ENCODE results near the gene KCTD1. TPM values are rescaled to one million over a fixed set of nuclear protein-coding genes. Genes with fewer than 3 reads are reported as not detected.

KCTD1 gene
- total RNA-seq, 2 experiments from 2014 or later: 3.4 to 4.2 TPM

DNA sequence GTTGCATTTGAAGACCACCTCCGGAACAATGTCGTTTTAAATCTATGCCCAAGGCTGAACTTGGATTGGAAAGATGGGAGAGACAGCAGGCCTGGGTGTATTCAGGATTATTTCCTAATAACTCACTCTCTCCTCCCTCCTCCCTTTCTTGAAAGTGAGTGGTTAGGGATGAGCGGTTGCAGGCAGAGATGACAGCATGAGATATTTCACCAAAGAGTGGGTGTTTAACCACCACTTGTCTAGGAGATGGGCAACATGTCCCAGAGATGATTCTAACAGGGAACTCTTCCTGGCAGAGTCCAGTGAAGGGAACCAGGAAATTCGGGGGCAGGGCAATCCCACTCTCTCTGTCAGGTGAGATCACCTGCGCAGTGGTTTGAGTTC lies 123.2 kb downstream of the KCTD1 start:
- Mint-ChIP-seq H3K36me3 (no peaks in the 10 kb centered on the region), H3K4me3 (no peak overlapping the region), H3K9me3 (no peaks in the 10 kb centered on the region), H3K4me1 (no peaks in the 10 kb centered on the region), H3K27me3 (no peaks in the 10 kb centered on the region), H3K27ac (no peak overlapping the region)
- no peak for DNase-seq

DNA sequence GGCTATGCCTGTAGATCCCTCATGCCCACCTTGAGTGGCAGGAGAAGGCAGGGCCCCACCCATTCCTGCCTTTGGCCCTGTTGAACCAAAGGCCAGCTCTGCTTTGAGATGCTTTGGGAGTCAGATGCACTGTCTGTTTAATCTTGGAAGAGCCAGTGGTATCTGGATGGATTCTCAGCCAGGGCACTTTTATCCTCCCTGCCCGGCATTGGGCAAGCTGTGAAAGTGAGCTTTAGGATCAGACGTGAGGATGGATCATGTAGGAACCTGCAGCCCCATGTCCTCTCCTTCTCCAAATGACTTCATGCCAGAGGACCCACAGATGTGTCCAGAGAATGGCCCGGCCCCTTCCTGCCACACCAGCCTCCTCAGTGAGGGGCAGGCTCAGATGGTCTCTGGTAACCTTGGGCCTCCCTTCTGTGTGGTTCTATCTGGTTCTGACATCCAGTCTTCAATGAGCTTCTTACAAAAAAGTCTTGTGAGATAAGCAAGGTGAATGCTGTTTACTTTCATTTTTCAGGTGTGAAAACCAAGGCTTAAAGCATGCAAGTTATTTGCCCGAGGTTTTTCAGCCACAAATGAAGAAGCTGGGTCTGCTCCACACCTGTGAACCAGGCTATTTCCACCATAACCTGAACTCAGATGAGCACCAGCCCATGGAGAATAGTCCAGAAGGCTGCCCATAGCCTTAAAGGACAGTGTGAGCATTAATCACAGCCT lies 123.8 kb downstream of the KCTD1 start:
- Mint-ChIP-seq H3K4me1 (no peaks in the 10 kb centered on the region), H3K27me3 (no peaks in the 10 kb centered on the region), H3K4me3 (no peak overlapping the region), H3K9me3 (no peaks in the 10 kb centered on the region), H3K36me3 (no peaks in the 10 kb centered on the region), H3K27ac (no peak overlapping the region)
- no peak for DNase-seq

DNA sequence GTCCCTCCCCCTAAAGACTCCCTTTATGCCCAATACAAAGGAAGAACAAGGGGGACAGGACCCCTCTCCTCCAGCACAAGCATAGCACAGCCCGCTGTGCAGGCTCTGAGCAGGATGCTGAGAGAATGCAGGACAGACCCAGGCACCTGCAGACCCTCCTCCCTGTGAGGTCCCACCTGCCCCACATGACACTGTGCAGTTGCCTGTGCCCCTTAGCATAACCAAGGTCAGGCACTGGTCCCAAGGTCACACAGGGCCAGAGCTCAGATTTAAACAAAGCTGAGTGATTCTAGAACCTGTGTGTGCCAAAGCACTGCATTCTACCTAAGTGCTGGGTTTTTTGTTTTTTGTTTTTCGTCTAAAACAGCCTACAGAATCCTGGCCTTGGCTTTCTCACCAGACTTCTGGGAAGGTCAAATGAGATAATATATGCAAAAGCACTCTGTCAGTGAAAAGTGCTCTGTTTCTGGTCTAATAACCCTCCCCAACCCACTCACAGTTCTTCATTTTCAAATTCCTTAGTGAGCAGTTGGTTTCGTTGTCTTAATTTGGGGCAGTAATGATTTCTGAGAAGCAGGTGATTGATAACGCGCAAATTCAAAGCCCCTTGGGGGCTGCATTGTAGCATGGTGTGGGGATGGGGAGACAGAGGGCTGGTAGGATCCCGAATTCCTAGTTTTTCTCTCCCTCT lies 125.7 kb downstream of the KCTD1 start:
- Mint-ChIP-seq H3K27ac (no peak overlapping the region), H3K4me3 (no peak overlapping the region), H3K36me3 (no peaks in the 10 kb centered on the region), H3K9me3 (no peaks in the 10 kb centered on the region), H3K27me3 (no peaks in the 10 kb centered on the region), H3K4me1 (no peaks in the 10 kb centered on the region)
- DNase-seq: no peak

DNA sequence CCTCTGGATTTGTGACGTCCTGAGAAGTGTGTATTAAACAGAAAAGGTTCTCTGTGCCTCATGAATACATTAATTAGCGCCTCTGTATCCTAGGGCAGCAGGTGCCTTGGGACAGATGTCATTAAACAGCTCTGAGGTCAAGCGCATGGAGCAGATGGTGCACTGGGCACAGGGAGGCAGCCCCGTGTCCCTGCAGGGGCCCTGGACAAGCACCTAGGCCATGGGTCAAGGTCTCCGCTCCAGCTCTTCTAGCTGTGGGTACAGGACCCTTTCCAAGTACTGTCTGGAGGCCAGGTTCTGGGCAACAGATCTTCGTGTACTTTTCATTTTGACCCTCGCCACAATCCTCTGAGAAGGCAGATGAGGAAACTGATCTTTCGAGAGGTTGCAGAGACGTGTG lies 126.4 kb downstream of the KCTD1 start:
- H3K9me3 Mint-ChIP-seq: no peaks in the 10 kb centered on the region
- H3K4me3 Mint-ChIP-seq: no peak overlapping the region
- H3K4me1 Mint-ChIP-seq: no peaks in the 10 kb centered on the region
- no peak overlapping the region for H3K27ac Mint-ChIP-seq
- H3K36me3 Mint-ChIP-seq: no peaks in the 10 kb centered on the region
- DNase-seq: no peak
- H3K27me3 Mint-ChIP-seq: no peaks in the 10 kb centered on the region

DNA sequence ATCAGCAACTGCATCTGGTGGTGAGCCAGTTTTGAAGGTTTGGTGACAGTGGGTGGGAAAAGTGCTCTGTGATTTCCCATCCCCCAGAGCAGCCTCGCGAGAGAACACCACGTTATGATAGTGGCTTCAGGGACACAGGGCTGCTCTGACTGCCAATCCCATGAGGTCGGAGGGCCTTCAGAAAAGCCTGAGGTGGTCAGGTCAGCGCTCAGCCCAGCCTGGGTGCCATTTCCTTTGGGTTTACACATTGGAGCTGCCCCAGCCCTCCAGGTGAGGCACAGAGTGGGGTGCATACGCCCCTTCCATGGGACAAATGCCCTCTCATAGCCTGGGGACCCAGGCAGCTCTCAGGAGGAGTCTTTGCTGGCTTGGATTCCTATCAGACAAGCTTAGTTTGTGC lies 126.8 kb downstream of the KCTD1 start:
- Mint-ChIP-seq H3K36me3 (no peaks in the 10 kb centered on the region), H3K4me1 (no peaks in the 10 kb centered on the region), H3K27me3 (no peaks in the 10 kb centered on the region), H3K9me3 (no peaks in the 10 kb centered on the region), H3K27ac (no peak overlapping the region), H3K4me3 (no peak overlapping the region)
- DNase-seq: no peak

DNA sequence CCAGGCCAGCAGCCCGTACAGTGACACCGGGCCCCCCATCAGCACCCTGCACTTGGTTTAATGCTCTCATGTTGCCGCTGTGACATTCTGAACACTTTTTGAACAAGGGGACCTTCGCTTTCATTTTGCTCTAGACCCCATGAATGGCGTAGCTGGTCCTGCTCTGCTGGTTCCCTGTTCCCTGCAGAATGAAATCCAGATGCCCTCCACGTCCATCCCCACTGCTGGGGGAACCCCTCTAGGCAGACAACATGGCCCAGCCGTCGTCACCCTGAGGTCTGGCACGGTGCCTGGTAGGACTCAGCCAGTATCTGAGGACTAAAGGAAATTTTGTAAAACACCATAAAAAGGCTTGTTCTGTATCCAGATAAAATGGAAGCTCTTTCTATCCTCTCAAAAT lies 128.6 kb downstream of the KCTD1 start:
- DNase-seq: no peak
- Mint-ChIP-seq H3K9me3 (no peaks in the 10 kb centered on the region), H3K36me3 (no peaks in the 10 kb centered on the region), H3K27me3 (no peaks in the 10 kb centered on the region), H3K4me3 (no peak overlapping the region), H3K4me1 (no peaks in the 10 kb centered on the region), H3K27ac (no peak overlapping the region)

DNA sequence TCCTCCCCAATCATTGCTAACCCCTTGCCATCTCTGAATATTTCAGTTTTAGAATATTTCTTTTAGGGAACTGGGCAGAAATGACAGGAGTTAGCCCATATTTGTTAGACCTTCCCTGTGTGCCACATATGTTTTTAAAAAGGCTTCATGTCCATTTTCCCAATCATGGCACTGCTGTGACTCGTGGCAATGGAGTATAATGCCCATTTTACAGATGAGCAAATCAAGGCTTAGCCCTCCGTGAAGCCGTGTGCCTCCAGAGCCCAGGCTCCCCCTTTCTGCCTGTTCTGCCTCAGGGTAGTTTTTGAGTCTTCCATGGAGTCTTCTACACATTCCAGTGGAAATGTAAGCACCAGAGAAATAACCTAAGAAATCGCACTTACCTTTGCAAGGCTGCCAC lies 130.1 kb downstream of the KCTD1 start:
- H3K36me3 Mint-ChIP-seq: no peaks in the 10 kb centered on the region
- no peak for DNase-seq
- no peaks in the 10 kb centered on the region for H3K9me3 Mint-ChIP-seq
- no peak overlapping the region for H3K27ac Mint-ChIP-seq
- no peaks in the 10 kb centered on the region for H3K4me1 Mint-ChIP-seq
- no peaks in the 10 kb centered on the region for H3K27me3 Mint-ChIP-seq
- no peak overlapping the region for H3K4me3 Mint-ChIP-seq

DNA sequence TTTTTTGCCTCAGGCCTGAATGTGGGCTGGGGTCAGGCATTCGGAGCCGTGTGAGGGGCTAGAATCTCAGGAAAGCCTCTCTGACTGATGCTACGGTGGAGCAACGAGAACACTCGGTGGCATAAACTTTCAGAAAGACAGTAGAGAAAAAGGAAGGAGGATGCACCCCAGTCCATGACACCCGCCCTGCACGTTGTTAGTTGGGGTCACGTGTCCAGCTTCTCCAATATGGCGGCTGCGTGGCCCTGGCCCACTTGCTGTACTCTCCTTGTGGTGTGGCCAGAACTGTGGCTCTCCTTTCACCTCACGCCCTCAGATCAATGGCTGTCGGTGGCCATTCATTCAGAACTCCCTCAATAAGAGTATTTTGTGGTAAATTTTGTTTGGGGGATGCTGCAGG lies 131.2 kb downstream of the KCTD1 start:
- no peaks in the 10 kb centered on the region for H3K27me3 Mint-ChIP-seq
- DNase-seq: no peak
- H3K27ac Mint-ChIP-seq: no peak overlapping the region
- no peaks in the 10 kb centered on the region for H3K4me1 Mint-ChIP-seq
- H3K9me3 Mint-ChIP-seq: no peaks in the 10 kb centered on the region
- H3K36me3 Mint-ChIP-seq: no peaks in the 10 kb centered on the region
- no peak overlapping the region for H3K4me3 Mint-ChIP-seq

DNA sequence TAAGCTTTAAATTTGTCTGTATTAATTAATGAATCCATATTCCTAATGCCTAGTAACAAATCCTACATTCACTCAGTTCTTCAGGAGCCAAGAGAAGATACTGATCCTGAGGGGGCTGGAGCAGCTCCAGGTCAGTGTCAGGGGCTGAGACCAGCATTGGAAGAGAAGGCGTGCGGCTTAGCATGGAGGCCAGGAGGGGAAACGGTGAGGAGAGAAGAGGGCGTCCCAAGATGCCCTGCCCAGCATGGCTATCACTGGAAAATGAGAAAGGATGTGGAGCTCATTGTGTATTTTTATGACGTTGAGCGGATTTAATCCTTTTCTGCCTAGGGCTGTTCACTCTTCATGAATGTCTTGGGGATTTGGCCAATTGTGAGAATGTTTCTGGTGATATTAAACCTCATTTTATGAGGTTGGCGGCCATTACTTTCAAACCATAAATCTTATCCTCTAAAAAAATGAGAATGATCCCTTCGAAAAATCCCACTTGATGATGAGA lies 131.7 kb downstream of the KCTD1 start:
- DNase-seq: no peak
- Mint-ChIP-seq H3K9me3 (no peaks in the 10 kb centered on the region), H3K36me3 (no peaks in the 10 kb centered on the region), H3K4me1 (no peaks in the 10 kb centered on the region), H3K27me3 (no peaks in the 10 kb centered on the region), H3K4me3 (no peak overlapping the region), H3K27ac (no peak overlapping the region)

DNA sequence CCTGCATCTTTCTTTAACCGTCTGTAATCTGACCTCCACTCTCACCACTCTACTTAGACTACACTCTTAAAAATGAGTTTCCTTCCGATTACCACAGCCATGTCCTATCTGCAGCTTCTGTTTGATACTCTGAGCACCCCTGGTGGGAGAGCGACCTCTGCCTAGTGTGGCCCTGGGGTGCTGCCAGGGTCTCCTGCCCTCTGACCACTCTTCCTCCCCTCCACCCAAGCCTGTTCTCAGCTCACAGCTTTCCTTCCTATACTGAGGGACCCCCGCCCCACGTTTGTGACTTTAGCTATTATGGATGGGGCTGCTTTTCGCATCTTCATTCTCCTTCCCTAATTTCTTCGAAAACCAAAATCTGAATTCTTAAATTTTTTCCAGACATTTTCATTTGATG lies 132.7 kb downstream of the KCTD1 start:
- H3K9me3 Mint-ChIP-seq: no peaks in the 10 kb centered on the region
- DNase-seq: no peak

DNA sequence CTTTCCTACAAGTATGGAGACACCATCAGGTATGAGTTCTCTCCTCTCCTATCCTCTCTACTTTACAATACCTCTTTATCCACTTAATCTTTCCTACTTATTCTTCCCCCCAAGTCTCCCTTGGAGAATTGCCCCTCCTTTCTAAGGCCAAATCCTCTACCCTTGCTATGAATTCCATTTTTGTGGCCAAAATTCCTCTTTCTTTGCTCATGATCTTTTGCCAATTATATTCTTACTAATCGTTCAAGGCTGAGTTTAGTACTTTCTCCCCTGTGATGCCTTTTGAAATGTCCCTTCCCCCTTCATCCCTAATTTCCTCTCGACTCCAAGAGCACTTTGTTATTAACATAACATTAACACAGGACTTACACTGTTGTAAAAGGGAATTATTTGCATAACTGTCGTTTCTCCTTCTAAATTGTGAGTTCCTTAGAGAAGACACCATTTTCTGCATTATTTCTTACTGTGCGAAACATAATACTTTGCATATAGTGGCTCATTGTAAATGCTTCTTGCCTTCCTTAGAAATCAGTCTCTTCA lies 133.4 kb downstream of the KCTD1 start:
- Mint-ChIP-seq H3K36me3 (no peaks in the 10 kb centered on the region), H3K27me3 (no peaks in the 10 kb centered on the region), H3K4me1 (no peaks in the 10 kb centered on the region), H3K4me3 (no peak overlapping the region), H3K9me3 (no peaks in the 10 kb centered on the region), H3K27ac (no peak overlapping the region)
- DNase-seq: no peak

More for the DNA sequence above, 132.7 kb downstream of the KCTD1 start:
- H3K36me3 Mint-ChIP-seq: no peaks in the 10 kb centered on the region
- H3K27me3 Mint-ChIP-seq: no peaks in the 10 kb centered on the region
- H3K4me1 Mint-ChIP-seq: no peaks in the 10 kb centered on the region
- H3K4me3 Mint-ChIP-seq: no peak overlapping the region
- no peak overlapping the region for H3K27ac Mint-ChIP-seq

DNA sequence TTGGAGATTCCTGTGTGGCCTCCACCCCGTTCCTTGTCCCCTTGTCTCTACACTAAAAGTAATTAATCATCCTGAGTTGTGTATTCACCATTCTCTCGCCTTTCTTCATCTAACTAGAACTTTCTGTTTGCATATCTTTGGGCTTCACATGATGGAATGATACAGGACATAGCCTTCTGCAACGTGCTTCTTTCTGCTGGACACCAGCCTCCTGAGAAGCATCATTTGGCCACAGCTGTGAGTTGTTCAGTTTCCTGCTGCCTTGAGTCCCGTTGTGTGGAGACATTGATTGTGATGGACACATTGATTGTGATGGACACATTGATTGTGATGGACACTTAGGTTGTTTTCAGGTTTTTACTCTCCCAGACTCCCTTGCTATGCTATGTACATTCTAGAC lies 139.3 kb downstream of the KCTD1 start:
- Mint-ChIP-seq H3K36me3 (no peaks in the 10 kb centered on the region), H3K9me3 (no peaks in the 10 kb centered on the region), H3K4me1 (no peaks in the 10 kb centered on the region), H3K4me3 (no peak overlapping the region), H3K27me3 (no peaks in the 10 kb centered on the region), H3K27ac (no peak overlapping the region)
- no peak for DNase-seq

DNA sequence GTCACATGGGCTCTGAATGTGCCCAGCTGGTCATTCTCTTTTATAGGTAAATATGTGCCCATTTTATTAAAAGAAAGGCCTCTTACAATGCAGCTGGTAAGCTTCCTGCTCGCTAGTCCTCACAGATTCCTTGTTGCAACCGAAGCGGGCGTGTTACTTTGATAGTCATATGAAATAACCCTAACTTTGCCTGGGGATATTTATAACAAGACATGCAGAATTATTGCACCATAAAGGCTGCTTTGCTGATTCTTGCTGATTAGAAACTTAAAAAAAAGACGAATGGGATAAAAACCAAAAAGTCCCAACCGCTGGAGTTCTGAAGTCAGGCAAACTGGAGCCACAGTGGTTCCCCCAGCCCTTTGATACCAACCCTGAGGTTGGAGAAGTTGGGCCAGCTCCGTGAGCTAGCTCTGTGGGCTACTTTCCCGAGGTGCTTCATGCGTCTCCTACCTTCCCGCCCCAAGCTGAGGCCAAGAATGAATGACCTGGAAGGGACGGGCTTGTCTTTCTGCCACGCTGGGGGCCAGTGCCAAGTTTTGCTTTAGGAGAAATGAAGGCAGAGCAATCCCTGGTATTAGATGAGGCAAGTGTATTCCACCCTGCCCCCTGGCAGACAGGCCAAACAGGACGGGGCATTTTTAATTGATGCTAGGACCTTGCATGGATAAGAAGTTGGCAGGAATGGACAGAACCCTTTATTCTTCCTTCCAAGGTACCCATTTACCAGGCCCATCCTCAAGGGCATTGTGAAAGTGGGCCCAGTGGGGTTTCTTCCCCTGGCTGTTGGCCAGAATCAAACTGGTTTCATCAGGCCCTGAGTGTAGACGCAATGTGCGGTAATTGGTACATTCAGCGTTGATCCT lies 140.4 kb downstream of the KCTD1 start:
- DNase-seq: no peak
- Mint-ChIP-seq H3K4me1 (no peaks in the 10 kb centered on the region), H3K36me3 (no peaks in the 10 kb centered on the region), H3K4me3 (no peak overlapping the region), H3K27ac (no peak overlapping the region), H3K27me3 (no peaks in the 10 kb centered on the region), H3K9me3 (no peaks in the 10 kb centered on the region)

DNA sequence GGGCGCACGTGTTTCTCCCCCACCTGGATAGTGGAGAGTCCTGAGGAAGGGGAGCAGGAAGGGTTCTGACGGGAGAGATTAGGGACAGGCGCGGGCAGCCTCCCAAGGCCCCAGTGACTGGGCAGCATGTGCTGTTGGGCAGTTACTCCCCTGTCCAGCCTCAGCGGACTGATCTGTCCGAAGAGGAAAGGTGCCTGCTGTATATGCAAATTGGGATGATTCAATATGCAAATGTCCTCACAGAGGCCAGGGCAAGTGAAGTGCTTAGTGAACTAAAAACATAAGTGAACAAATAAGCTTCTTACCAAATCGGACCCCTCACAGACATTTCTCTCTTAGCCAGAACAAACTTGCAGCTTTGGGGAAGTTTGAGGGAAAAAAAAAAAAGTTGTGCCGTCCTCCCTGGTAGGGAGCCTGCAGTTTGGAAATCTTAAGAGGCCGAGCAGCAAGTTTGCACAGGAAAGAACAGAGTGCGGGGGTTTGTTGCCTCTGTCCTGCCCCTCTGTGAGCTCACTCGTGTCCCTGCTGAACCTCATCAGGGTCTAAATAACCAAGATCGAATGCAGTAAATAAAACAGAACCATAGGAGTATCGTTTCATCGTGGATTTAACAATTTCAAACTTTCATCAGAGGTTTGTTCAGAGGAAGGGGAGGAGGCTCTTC lies 141.4 kb downstream of the KCTD1 start:
- no peak overlapping the region for H3K27ac Mint-ChIP-seq
- H3K9me3 Mint-ChIP-seq: no peaks in the 10 kb centered on the region
- no peaks in the 10 kb centered on the region for H3K4me1 Mint-ChIP-seq
- no peak for DNase-seq
- H3K4me3 Mint-ChIP-seq: no peak overlapping the region
- H3K36me3 Mint-ChIP-seq: no peaks in the 10 kb centered on the region
- no peaks in the 10 kb centered on the region for H3K27me3 Mint-ChIP-seq

DNA sequence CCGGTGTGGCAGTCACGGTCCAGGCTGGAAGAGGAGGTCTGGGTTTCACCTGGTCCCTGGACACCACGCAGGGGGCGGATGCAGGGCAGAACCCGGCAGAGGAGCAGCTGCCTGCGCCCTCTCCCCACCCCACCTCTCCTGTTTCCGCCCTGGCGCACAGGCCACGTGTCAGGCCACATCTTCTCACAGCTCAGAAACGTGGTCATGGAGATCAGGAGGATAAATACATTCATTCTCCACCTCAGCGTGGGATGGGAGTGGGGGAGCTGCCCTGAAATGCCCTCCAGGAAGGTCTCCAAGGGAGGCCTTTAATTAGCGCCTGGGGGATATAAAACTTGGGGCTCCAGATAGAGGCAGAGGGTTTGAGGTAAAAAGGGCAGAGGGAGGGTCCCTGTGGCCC lies 142.0 kb downstream of the KCTD1 start:
- Mint-ChIP-seq H3K27ac (no peak overlapping the region), H3K27me3 (no peaks in the 10 kb centered on the region), H3K4me1 (no peaks in the 10 kb centered on the region), H3K4me3 (no peak overlapping the region), H3K36me3 (no peaks in the 10 kb centered on the region), H3K9me3 (no peaks in the 10 kb centered on the region)
- no peak for DNase-seq

All from activated naive CD8-positive, alpha-beta T cell treated with anti-CD3 and anti-CD28 coated beads for 36 hours (primary cell).